ENCODE results near the gene TMEM130. TPM values are rescaled to one million over a fixed set of nuclear protein-coding genes. Genes with fewer than 3 reads are reported as not detected.

Gene TMEM130
- total RNA-seq, 2 experiments from 2014 or later = not detected

DNA sequence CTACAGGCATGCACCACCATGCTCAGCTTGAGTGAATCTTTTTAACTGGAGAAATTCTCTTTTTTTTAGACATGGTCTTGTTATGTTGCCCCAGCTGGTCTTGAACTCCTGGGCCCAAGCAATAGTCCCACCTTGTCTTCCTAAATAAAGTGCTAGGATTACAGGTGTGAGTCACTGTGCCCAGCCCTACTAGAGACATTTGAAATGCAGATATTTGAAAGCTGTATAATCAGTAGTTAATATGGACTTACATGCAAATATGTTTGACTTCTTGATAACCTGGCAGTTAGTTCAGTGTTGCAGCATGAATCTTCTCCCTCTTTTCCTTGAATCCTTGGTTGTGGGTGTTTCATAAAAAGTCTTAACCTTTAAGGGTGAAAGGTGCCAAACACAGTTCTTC lies 17.2 kb upstream of the TMEM130 start:
- POLR2A ChIA-PET = no interaction called here
- CTCF ChIA-PET = interaction anchor here (1.0 kb wide), 1 partner anchor 8 kb away, joined by 4 read pairs; the partner anchor contains the start of gene TRRAP
- no peak for DNase-seq
- H3K4me1 Mint-ChIP-seq = peaks cover 19% of the 10 kb centered on the region
- H3K36me3 Mint-ChIP-seq (ENCODE audit: low read depth) = peaks cover 49% of the 10 kb centered on the region
- no peaks in the 10 kb centered on the region for H3K27me3 Mint-ChIP-seq
- no peak overlapping the region for H3K4me3 Mint-ChIP-seq
- H3K27ac Mint-ChIP-seq = no peak overlapping the region
- H3K9me3 Mint-ChIP-seq = no peaks in the 10 kb centered on the region

DNA sequence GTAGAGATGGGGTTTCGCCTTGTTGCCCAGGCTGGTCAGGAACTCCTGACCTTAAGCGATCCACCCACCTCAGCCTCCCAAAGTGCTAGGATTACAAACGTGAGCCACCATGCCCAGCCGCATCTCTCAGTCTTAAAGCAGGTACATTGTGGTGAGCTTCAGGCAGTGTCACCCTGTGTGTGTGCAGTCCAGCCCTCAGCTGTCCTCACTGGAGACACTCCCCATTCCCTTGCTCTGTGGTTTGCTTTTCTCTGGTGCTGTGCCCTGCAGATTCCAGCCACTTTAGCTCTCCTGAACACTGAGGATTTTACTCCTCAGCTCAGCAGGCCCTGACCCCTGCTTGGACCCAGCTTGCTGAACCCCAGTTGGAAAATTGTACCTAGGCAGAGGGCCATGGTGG lies 14.6 kb upstream of the TMEM130 start:
- Mint-ChIP-seq H3K4me1 (peaks cover 41% of the 10 kb centered on the region), H3K4me3 (no peak overlapping the region), H3K36me3 (ENCODE audit: low read depth) (peaks cover 55% of the 10 kb centered on the region), H3K9me3 (no peaks in the 10 kb centered on the region), H3K27ac (no peak overlapping the region), H3K27me3 (no peaks in the 10 kb centered on the region)
- no peak for DNase-seq
- POLR2A ChIA-PET = no interaction called here
- CTCF ChIA-PET = no interaction called here

DNA sequence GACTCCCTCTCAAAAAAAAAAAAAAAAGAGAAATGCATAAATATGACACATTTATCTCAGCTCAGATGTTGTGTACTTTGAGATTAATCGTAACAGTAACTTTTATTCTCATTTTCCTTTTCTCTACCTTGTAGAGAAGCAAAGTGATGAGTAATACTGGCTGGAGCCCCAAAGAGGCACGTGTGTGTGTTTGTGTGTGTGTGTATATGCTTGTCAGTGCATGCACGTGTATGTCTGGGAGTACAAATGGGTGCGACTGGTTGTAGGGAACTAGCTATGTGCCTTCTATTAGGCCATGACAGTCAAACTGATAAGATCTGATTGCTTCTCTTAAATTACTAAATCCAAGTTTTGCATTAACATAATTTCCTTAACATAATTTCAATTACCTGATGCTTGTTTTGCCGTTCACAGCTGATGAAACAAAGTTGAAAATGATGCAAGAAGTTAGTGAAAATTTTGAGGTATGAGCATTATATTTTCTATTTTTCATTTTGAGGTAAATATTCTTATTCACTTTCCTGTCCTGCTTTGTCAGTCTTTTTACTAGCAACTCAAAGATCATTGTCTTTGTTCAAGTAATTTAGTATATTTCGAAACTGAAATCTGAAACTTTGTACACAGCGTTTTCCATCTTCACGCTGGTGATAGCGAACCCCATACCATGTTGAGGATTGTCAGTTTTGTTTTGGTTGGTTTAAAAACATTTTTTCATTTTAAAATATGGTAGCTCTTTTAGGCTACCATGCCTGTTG lies 11.9 kb upstream of the TMEM130 start:
- peak overlapping the region; percentile 86 for H3K27ac Mint-ChIP-seq
- H3K27me3 Mint-ChIP-seq = no peaks in the 10 kb centered on the region
- H3K36me3 Mint-ChIP-seq (ENCODE audit: low read depth) = peaks cover 46% of the 10 kb centered on the region
- ChIA-PET CTCF (interaction anchor here (0.6 to 2.0 kb wide), 3 partner anchors 10 to 431 kb away, joined by 3 to 10 read pairs (median 3); no protein-coding TSS in a partner anchor), POLR2A (interaction anchor here (0.7 kb wide), 1 partner anchor 49 kb away, joined by 3 read pairs; no protein-coding TSS in a partner anchor)
- peaks cover 37% of the 10 kb centered on the region for H3K4me1 Mint-ChIP-seq
- peak; percentile 28 for DNase-seq
- peak overlapping the region; percentile 44 for H3K4me3 Mint-ChIP-seq
- H3K9me3 Mint-ChIP-seq = no peaks in the 10 kb centered on the region

DNA sequence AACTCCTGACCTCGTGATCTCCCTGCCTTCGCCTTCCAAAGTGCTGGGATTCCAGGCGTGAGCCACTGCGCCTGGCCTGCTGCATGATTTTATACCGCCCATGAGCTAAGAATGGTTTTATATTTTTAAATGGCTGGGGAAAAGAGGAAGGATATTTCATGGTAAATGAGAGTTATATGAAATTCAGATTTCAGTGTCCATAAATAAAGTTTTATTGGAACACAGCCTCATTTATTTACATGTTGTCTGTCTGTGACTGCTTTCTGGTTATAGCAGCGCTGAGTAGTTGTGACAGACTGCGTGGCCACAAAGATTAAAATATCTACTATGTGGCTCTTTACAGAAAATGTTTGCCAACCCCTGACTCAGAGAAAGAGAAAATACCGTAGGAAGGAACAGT lies 10.7 kb upstream of the TMEM130 start:
- no peaks in the 10 kb centered on the region for H3K9me3 Mint-ChIP-seq
- ChIA-PET CTCF (interaction anchor here (1.2 to 2.9 kb wide), 3 partner anchors 10 to 50 kb away, joined by 4 to 26 read pairs (median 6); no protein-coding TSS in a partner anchor), POLR2A (interaction anchor here (0.8 kb wide), 1 partner anchor 10 kb away, joined by 5 read pairs; no protein-coding TSS in a partner anchor)
- peak overlapping the region; percentile 95 for H3K4me3 Mint-ChIP-seq
- H3K4me1 Mint-ChIP-seq = peaks cover 37% of the 10 kb centered on the region
- H3K36me3 Mint-ChIP-seq (ENCODE audit: low read depth) = peaks cover 42% of the 10 kb centered on the region
- DNase-seq = no peak
- no peaks in the 10 kb centered on the region for H3K27me3 Mint-ChIP-seq
- peak overlapping the region; percentile 86 for H3K27ac Mint-ChIP-seq

DNA sequence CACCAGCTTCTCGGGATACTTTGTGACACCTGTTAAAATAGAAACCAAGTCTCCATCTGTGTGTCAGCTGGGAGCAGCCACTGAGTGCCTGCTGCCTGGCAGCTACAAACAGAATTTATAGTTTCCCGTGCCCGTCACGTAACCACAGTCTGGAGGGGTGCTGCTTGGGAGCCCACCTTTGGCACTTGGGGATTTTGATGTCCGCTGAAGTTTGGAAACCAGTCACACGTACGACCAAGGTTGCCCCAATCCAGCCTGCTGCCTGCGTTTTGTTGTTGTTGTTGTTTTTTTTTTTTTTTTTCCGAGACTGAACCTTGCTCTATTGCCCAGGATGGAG lies 10.1 kb upstream of the TMEM130 start:
- DNase-seq = no peak
- peaks cover 37% of the 10 kb centered on the region for H3K4me1 Mint-ChIP-seq

DNA sequence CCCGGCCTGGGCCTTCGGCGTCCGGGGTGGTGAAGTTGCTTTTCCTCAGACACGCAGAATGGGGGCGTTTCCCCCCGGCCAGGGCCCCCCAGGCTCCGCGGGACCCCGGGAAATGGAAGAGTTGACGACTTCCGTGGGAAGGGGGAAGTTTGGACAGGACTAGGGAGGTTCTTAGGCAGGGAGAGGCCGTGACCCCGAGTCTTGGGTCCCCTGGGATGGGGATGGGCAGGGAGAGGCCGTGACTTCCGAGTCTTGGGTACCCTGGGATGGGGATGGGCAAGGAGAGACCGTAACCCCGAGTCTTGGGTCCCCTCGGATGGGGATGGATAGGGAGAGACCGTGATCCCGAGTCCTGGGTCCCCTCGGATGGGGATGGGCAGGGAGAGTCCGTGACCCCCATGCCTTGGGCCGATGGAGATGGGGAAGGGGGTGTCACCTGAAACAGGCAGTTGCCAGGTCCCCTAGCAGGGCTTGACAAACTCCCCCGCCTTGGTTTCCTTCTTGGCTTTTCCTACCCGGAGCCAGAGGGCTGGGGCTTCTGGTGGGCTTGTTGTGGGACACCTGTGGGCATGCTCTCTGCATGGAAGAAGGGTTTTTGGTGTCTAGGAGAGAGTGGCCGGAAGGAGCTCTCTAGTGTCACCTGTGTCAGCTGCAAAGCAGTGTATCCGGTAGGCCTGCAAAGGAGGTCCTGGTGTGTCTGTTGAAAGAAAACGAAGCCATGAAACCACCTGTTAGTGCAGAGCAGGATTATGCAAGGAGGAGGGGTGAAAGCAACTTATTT lies 9.6 kb upstream of the TMEM130 start:
- POLR2A ChIA-PET = interaction anchor here (0.6 to 1.4 kb wide), 6 partner anchors 11 to 629 kb away, joined by 3 to 5 read pairs (median 3); partner anchors contain the start of gene BUD31

More for the DNA sequence above, 10.1 kb upstream of the TMEM130 start:
- Mint-ChIP-seq H3K9me3 (no peaks in the 10 kb centered on the region), H3K36me3 (ENCODE audit: low read depth) (peaks cover 42% of the 10 kb centered on the region), H3K4me3 (peak overlapping the region; percentile 95), H3K27me3 (no peaks in the 10 kb centered on the region), H3K27ac (peak overlapping the region; percentile 86)
- CTCF ChIA-PET = interaction anchor here (0.6 to 2.9 kb wide), 9 partner anchors 9 to 81 kb away, joined by 4 to 26 read pairs (median 4); no protein-coding TSS in a partner anchor
- POLR2A ChIA-PET = interaction anchor here (0.6 to 1.0 kb wide), 4 partner anchors 11 to 51 kb away, joined by 3 to 5 read pairs (median 4); no protein-coding TSS in a partner anchor

DNA sequence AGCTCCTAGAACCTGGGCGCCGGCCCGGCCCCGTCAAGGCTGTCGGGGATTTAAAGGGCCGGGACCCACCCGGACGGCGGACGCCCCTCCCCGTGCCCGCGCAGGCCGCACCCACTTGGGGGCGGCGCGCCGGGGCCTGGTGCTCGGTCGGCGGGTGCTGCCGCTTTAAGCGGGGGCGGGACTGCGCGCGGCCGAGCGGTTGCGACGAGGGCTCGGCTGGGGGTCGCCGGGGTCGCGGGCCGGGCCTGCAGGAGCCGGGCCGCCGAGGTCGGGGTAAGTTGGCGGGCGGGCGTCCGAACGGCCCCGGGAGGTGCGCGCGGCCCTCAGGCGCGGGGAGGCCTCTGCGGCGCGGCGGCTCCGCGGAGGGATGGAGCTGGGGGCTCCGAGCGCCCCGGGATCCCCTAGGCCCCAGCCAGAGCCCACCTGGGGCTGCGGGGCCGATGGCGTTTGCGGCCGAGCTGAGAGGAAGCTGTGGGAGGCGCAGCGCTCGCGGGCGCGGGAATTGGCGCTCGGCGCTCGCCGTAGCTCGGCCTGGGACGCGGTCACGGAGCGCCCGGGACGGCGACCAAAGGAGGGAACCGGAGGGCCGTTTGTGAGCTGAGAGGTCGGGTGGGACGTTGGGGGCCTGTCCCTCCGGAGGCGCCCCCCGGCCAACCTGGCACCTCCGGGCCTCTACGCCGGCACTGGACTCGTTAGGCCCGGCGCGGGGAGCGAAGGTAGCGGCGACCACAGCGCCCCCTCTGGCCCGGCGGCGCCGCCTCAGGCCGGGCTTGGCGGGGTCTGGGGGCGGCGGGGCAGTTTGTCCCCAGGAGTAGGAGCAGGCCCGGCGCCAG lies 8.8 kb upstream of the TMEM130 start, which contains the start of gene TRRAP:
TRRAP (plus strand) TSS at position 168 of the 833 bp plus-strand sequence. CDS start 2,619 bp downstream, outside the sequence.
- ChIA-PET CTCF (interaction anchor here (0.6 to 2.9 kb wide), 11 partner anchors 9 to 451 kb away, joined by 3 to 26 read pairs (median 4); partner anchors contain the start of gene ARPC1A), POLR2A (interaction anchor here (1.1 to 1.4 kb wide), 2 partner anchors 531 to 627 kb away, joined by 3 read pairs; partner anchors contain the start of genes BUD31 and TECPR1)
- no peaks in the 10 kb centered on the region for H3K9me3 Mint-ChIP-seq
- peak within 1 kb of the TSS; percentile 86 for H3K27ac Mint-ChIP-seq
- DNase-seq = peak; percentile 78
- H3K36me3 Mint-ChIP-seq (ENCODE audit: low read depth) = peaks cover 30% of the 10 kb centered on the region
- H3K4me3 Mint-ChIP-seq = peak within 1 kb of the TSS; percentile 95
- H3K4me1 Mint-ChIP-seq = peaks cover 34% of the 10 kb centered on the region
- no peaks in the 10 kb centered on the region for H3K27me3 Mint-ChIP-seq

More for the DNA sequence above, 9.6 kb upstream of the TMEM130 start:
- no peaks in the 10 kb centered on the region for H3K27me3 Mint-ChIP-seq
- peak overlapping the region; percentile 86 for H3K27ac Mint-ChIP-seq
- no peaks in the 10 kb centered on the region for H3K9me3 Mint-ChIP-seq
- CTCF ChIA-PET = interaction anchor here (0.6 to 2.9 kb wide), 15 partner anchors 8 to 450 kb away, joined by 3 to 26 read pairs (median 4); partner anchors contain the start of gene ARPC1A
- H3K4me1 Mint-ChIP-seq = peaks cover 37% of the 10 kb centered on the region
- H3K36me3 Mint-ChIP-seq (ENCODE audit: low read depth) = peaks cover 38% of the 10 kb centered on the region
- H3K4me3 Mint-ChIP-seq = peak overlapping the region; percentile 95
- DNase-seq = peak; percentile 79

DNA sequence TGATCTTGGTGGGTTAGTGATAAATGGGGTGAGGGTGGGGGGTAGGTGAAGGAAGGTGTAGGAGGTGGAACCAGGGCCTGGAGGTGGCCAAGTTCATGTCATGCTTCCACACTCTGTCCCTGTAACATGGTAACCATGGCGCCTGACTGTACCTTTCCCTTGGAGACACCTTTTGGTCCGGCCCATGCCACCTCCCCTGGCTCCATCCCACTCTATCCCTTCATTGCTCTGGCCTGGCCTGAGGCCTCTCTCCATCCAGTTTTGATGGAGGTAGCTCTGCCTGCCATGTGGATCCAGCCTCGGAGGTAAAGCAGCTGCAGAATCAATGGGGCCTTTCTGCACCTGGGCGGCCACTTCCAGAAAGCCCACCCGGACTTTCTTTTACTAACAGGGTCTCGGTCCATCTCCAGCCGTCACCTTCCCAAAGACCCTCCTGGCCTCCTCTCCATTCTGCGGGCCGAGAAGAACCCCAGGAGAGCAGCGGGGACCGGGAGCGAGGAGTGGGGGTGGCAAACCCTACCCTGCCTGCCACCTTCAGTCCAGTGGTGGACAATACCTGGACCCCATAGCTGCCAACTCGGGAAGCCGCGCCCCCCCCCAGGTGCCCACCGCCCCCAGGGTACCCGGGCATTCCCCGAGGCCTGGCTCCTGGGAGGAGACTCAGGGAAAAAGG lies 8.0 kb upstream of the TMEM130 start:
- Mint-ChIP-seq H3K27me3 (no peaks in the 10 kb centered on the region), H3K36me3 (ENCODE audit: low read depth) (peaks cover 25% of the 10 kb centered on the region), H3K4me3 (peak overlapping the region; percentile 27), H3K27ac (no peak overlapping the region), H3K9me3 (no peaks in the 10 kb centered on the region), H3K4me1 (peaks cover 30% of the 10 kb centered on the region)
- ChIA-PET CTCF (interaction anchor here (0.9 to 2.9 kb wide), 5 partner anchors 13 to 264 kb away, joined by 4 to 26 read pairs (median 4); no protein-coding TSS in a partner anchor), POLR2A (interaction anchor here (1.1 to 1.4 kb wide), 2 partner anchors 531 to 626 kb away, joined by 3 read pairs; partner anchors contain the start of genes BUD31 and TECPR1)
- peak; percentile 16 for DNase-seq

DNA sequence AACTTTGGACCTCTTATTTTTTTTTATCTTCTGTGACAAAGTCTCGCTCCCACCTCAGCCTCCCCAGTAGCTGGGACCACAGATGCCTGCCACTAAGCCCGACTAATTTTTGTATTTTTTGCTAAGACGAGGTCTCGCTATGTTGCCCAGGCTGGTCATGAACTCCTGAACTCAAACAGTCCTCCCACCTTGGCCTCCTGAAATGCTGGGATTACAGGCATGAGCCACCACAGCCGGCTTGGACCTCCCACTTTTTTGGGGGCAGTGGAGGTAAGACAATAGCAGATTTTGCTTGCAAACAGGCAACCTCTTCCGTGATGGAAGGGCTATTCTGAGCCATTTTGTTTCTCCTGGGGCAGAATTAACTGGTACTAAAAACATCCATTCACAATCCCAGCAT lies 7.3 kb upstream of the TMEM130 start:
- peak overlapping the region; percentile 54 for H3K4me3 Mint-ChIP-seq
- POLR2A ChIA-PET = no interaction called here
- H3K27ac Mint-ChIP-seq = peak overlapping the region; percentile 26
- CTCF ChIA-PET = no interaction called here
- DNase-seq = no peak
- H3K27me3 Mint-ChIP-seq = no peaks in the 10 kb centered on the region
- peaks cover 24% of the 10 kb centered on the region for H3K4me1 Mint-ChIP-seq
- no peaks in the 10 kb centered on the region for H3K9me3 Mint-ChIP-seq
- H3K36me3 Mint-ChIP-seq (ENCODE audit: low read depth) = peaks cover 18% of the 10 kb centered on the region

DNA sequence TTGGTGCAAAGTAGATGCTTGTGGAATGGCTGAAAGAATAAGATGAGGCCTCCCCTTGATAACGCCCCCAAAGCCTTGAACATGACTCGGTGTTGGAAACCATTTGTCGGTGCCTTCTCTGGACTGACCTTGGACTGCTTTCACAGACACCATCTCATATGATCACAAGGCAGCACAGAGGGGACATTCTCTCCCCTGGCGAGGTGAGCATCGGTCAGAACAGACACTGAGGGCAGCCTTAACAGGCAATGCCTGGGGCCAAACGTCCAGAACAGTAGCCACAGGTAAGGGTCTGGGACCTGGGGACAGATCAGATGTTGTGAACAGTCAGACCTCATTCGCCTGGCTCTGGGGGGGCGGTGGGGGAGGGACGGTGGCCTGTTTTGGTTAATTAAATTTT lies 5.7 kb upstream of the TMEM130 start:
- ChIA-PET POLR2A (no interaction called here), CTCF (interaction anchor here (1.2 kb wide), 1 partner anchor 35 kb away, joined by 3 read pairs; no protein-coding TSS in a partner anchor)
- Mint-ChIP-seq H3K9me3 (no peaks in the 10 kb centered on the region), H3K4me1 (peaks cover 13% of the 10 kb centered on the region), H3K4me3 (no peak overlapping the region), H3K27me3 (peaks cover 4% of the 10 kb centered on the region), H3K36me3 (ENCODE audit: low read depth) (peaks cover 8% of the 10 kb centered on the region), H3K27ac (no peak overlapping the region)
- DNase-seq = no peak

DNA sequence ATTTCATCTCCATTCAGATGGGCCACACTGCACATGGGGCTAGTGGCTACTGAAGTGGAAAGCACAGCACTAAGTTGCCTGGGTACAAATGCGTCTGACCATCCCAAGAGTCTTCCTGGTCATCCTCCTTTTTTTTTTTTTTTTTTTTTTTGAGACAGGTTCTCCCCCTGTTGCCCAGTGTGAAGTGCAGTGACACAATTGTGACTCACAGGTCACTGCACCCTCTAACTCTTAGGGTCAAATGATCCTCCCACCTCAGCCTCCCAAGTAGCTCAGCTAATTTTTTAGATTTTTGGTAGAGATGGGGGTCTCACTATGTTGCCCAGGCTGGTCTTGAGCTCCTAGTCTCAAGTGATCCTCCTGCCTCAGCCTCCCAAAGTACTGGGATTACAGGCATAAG lies 5.1 kb upstream of the TMEM130 start:
- Mint-ChIP-seq H3K27me3 (peaks cover 9% of the 10 kb centered on the region), H3K4me3 (no peak overlapping the region), H3K4me1 (peaks cover 11% of the 10 kb centered on the region), H3K27ac (no peak overlapping the region), H3K36me3 (ENCODE audit: low read depth) (peaks cover 6% of the 10 kb centered on the region), H3K9me3 (no peaks in the 10 kb centered on the region)
- DNase-seq = no peak
- POLR2A ChIA-PET = interaction anchor here (0.6 kb wide), 1 partner anchor 503 kb away, joined by 3 read pairs; no protein-coding TSS in a partner anchor
- CTCF ChIA-PET = interaction anchor here (1.2 kb wide), 1 partner anchor 35 kb away, joined by 3 read pairs; no protein-coding TSS in a partner anchor

Measured in activated CD4-positive, alpha-beta memory T cell treated with anti-CD3 and anti-CD28 coated beads, Interleukin-2, amount 10 ng/mL, durations not matched to agents 7 days and 5 days (primary cell).